ENCODE measurements around the gene LGI2. TPM values are rescaled to one million over a fixed set of nuclear protein-coding genes. Genes with fewer than 3 reads are reported as not detected.

The LGI2 gene
- total and polyA plus RNA-seq, 2 experiments from 2014 or later, result 0.89 to 3.6 TPM

DNA sequence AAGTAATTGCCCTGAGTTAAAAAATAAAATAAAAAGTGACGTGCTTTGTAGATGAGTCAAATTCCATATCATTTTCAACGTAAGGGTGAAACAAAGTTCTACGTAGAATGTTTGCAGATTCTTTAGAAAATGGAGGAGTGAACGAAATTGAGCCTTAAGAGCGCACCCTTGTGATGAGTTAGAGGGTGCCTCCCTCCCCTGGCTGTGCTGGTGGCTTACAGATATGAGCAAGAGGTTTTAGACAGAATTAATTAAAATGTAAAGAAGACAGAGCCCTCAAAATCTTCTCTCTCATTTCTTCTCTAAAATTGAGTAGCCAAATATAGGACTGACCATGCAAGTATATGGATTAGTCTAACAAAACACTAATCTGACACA lies 30.2 kb upstream of the LGI2 start:
- Histone ChIP-seq H3K4me2 (no peak overlapping the region), H3K27me3 (no peaks in the 10 kb centered on the region), H3K9me2 (replicated peaks; ENCODE audit: insufficient read depth) (no peaks in the 10 kb centered on the region), H3K27ac (no peak overlapping the region), H3K4me3 (no peak overlapping the region), H2AFZ (no peak overlapping the region), H4K20me1 (ENCODE audit: insufficient read depth, poor library complexity, severe bottlenecking) (no peaks in the 10 kb centered on the region), H3K9me3 (ENCODE audit: low read depth) (no peaks in the 10 kb centered on the region), H3K4me1 (ENCODE audit: insufficient read depth) (no peaks in the 10 kb centered on the region), H3K36me3 (replicated peaks; ENCODE audit: insufficient read depth, low read depth) (no peaks in the 10 kb centered on the region), H3K79me2 (no peaks in the 10 kb centered on the region)
- TF ChIP-seq CTCF (IDR thresholded peaks at IDR 0.05; ENCODE audit: poor library complexity) (no peak), EZH2phosphoT487 (IDR thresholded peaks at IDR 0.05; ENCODE audit: low read depth, severe bottlenecking, unreplicated experiment) (no peak), EZH2 (IDR thresholded peaks at IDR 0.05; ENCODE audit: borderline replicate concordance) (no peak)
- WGBS (ENCODE audit: low lambda C conversion rate, missing lambda C conversion rate), result 86% methylated on average over 5 of the region's 5 CpGs
- DNase-seq (ENCODE audit: low spot score), result no peak

DNA sequence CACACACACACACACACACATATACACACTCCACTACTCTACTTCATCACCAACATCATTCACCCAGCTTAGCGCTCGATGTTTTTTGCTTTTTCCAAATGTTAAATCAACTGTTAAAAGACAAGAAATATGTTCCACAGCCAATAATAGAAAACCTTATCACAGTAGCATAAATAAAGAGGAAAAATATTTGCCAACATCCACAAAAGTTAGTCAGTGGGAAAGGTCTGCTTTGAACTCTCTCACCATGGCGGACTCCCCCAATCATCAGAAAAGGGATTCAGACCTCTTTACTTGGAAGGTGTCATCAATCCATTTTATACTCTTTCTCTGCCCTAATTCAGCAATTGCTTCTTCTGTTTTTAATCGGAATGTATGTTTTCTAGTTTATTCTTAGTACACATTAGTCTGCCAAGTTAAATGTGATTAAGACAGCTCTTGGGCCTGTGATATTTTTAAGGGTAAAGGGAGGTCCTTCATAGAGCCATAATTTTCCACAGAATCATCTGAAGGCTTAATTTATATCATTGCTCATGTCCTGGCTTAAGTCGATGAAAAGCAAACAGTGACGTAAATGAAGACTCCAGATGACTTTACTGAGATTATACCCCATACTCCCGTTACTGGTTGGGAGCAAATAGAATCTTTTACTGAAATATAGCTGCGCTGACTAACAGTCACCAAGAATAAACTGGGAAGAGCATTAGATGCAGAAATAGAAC lies 29.7 kb upstream of the LGI2 start:
- DNase-seq (ENCODE audit: low spot score), result no peak
- H3K4me2 ChIP-seq, result no peak overlapping the region
- no peaks in the 10 kb centered on the region for H3K79me2 ChIP-seq
- no peaks in the 10 kb centered on the region for H3K27me3 ChIP-seq
- H3K9me2 ChIP-seq (replicated peaks; ENCODE audit: insufficient read depth), result no peaks in the 10 kb centered on the region
- H3K9me3 ChIP-seq (ENCODE audit: low read depth), result no peaks in the 10 kb centered on the region
- H2AFZ ChIP-seq, result no peak overlapping the region
- H3K4me3 ChIP-seq, result no peak overlapping the region
- peak overlapping the region; percentile 23 for H3K27ac ChIP-seq
- no peaks in the 10 kb centered on the region for H3K36me3 ChIP-seq (replicated peaks; ENCODE audit: insufficient read depth, low read depth)
- H4K20me1 ChIP-seq (ENCODE audit: insufficient read depth, poor library complexity, severe bottlenecking), result no peaks in the 10 kb centered on the region
- 83% methylated on average over 8 of the region's 8 CpGs for WGBS (ENCODE audit: low lambda C conversion rate, missing lambda C conversion rate)
- TF ChIP-seq EZH2 (IDR thresholded peaks at IDR 0.05; ENCODE audit: borderline replicate concordance), result no peak
- no peak for TF ChIP-seq EZH2phosphoT487 (IDR thresholded peaks at IDR 0.05; ENCODE audit: low read depth, severe bottlenecking, unreplicated experiment)
- TF ChIP-seq CTCF (IDR thresholded peaks at IDR 0.05; ENCODE audit: poor library complexity), result no peak
- H3K4me1 ChIP-seq (ENCODE audit: insufficient read depth), result no peaks in the 10 kb centered on the region

DNA sequence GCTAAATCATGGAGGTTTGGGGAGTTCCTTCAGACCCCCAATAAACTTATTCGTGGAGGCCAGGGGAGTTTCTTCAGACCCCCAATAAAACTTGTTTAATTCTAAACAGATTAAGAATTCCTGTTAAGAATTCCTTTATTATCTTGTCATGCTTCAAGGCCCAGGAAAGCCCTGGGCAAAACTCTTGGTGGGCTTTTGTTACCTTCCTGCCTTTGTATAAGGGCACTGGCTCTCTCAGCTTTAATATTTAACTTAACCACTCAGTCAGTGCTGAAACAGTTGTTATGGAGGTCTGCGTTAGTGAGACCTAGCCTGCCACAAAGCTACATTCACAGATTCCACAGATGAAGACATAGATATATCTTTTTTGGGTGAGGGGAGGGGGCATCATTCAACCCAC lies 29.0 kb upstream of the LGI2 start:
- Histone ChIP-seq H3K4me2 (no peak overlapping the region), H3K27me3 (no peaks in the 10 kb centered on the region), H3K79me2 (no peaks in the 10 kb centered on the region), H3K4me3 (no peak overlapping the region), H3K9me3 (ENCODE audit: low read depth) (no peaks in the 10 kb centered on the region), H2AFZ (no peak overlapping the region), H3K9me2 (replicated peaks; ENCODE audit: insufficient read depth) (no peaks in the 10 kb centered on the region), H3K36me3 (replicated peaks; ENCODE audit: insufficient read depth, low read depth) (no peaks in the 10 kb centered on the region), H3K4me1 (ENCODE audit: insufficient read depth) (no peaks in the 10 kb centered on the region), H3K27ac (peak overlapping the region; percentile 23), H4K20me1 (ENCODE audit: insufficient read depth, poor library complexity, severe bottlenecking) (no peaks in the 10 kb centered on the region)
- 66% methylated on average over 2 of the region's 2 CpGs for WGBS (ENCODE audit: low lambda C conversion rate, missing lambda C conversion rate)
- no peak for DNase-seq (ENCODE audit: low spot score)
- no peak for TF ChIP-seq EZH2 (IDR thresholded peaks at IDR 0.05; ENCODE audit: borderline replicate concordance)
- TF ChIP-seq CTCF (IDR thresholded peaks at IDR 0.05; ENCODE audit: poor library complexity), result no peak
- no peak for TF ChIP-seq EZH2phosphoT487 (IDR thresholded peaks at IDR 0.05; ENCODE audit: low read depth, severe bottlenecking, unreplicated experiment)
